Left ventricle myocardium inferior (tissue), 1 donor: ENCODE data around the gene BRIX1. TPM values are rescaled to one million over a fixed set of nuclear protein-coding genes. Genes with fewer than 3 reads are reported as not detected.
"Not testable (repeated sequence)": the region's sequence is repeated elsewhere in the genome, so short reads cannot be mapped to it uniquely, and the experiment has no call there.

Experiments used
- DNase-seq: peaks from one replicate; pipeline ENCODE4 v3.0.0-alpha.2; 2020
- H3K27ac ChIP-seq: fragments of 200-600 bp; replicated peaks from 2 replicates; pipeline ENCODE4 v1.8.0; 2021
- H3K27me3 ChIP-seq: fragments of 200-600 bp; 2 replicates; pipeline ENCODE4 v1.8.0; 2021; ENCODE audit warnings: low read depth
- H3K36me3 ChIP-seq: fragments of 200-600 bp; 2 replicates; pipeline ENCODE4 v1.8.0; 2021
- H3K4me1 ChIP-seq: fragments of 200-600 bp; 2 replicates; pipeline ENCODE4 v1.8.0; 2021
- H3K4me3 ChIP-seq: fragments of 200-600 bp; 2 replicates; pipeline ENCODE4 v1.8.0; 2021; ENCODE audit warnings: mild to moderate bottlenecking, moderate library complexity
- H3K9me3 ChIP-seq: fragments of 200-600 bp; replicated peaks from 2 replicates; pipeline ENCODE4 v1.8.0; 2021
- intact Hi-C: fragments of 100-400 bp; cut with micrococcal nuclease; formaldehyde crosslinking; loops from one replicate; pipeline ENCODE4 v1.11.0; 2022
- total RNA-seq: library from RNA; stranded (reverse); fragmentation: NEBNext Ultra II Directional; extraction: Animal tissue kit (Norgen Biotek cat#: 25700); gene quantifications from one replicate; pipeline ENCODE4 v1.2.1, GENCODE V29; 2021
- TF ChIP-seq, protein P1 (sequence below): fragments of 200-600 bp; IDR thresholded peaks from 2 replicates; pipeline ENCODE4 v1.8.0; 2021; ENCODE audit warnings: antibody characterized with exemption, mild to moderate bottlenecking, borderline replicate concordance
- donor health status: DM: no; HTN: yes; CAD: no; lungs with severe emphysema.

BRIX1 gene
- total RNA-seq, 1 donor from 2014 or later, result 10.5 TPM

DNA sequence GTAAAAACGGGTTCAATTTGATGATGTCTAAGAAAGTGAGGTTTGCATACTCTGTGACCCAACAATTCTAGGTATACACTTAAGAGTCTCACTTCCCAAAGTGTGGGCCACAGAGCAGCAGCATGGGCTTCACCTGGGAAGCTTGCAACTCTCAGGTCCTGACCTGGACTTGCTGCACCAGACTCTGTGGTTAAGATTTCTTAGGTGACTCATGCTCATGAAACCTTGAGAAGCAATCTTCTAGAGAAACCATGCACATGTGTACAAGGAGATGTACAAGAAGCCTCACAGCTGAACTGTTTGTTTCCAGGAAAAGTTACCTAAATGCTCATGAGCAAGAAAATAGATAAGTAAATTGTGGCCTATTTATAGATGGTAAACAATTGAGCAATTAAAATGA lies 43.8 kb downstream of the BRIX1 start:
- Histone ChIP-seq H3K4me3 (no peak overlapping the region), H3K4me1 (no peaks in the 10 kb centered on the region), H3K9me3 (no peaks in the 10 kb centered on the region), H3K36me3 (peaks cover 22% of the 10 kb centered on the region), H3K27ac (no peak overlapping the region), H3K27me3 (no peaks in the 10 kb centered on the region)
- DNase-seq, result no peak
- intact Hi-C loops, result no loop called here
- TF ChIP-seq, protein P1, sequence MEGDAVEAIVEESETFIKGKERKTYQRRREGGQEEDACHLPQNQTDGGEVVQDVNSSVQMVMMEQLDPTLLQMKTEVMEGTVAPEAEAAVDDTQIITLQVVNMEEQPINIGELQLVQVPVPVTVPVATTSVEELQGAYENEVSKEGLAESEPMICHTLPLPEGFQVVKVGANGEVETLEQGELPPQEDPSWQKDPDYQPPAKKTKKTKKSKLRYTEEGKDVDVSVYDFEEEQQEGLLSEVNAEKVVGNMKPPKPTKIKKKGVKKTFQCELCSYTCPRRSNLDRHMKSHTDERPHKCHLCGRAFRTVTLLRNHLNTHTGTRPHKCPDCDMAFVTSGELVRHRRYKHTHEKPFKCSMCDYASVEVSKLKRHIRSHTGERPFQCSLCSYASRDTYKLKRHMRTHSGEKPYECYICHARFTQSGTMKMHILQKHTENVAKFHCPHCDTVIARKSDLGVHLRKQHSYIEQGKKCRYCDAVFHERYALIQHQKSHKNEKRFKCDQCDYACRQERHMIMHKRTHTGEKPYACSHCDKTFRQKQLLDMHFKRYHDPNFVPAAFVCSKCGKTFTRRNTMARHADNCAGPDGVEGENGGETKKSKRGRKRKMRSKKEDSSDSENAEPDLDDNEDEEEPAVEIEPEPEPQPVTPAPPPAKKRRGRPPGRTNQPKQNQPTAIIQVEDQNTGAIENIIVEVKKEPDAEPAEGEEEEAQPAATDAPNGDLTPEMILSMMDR, result no peak

DNA sequence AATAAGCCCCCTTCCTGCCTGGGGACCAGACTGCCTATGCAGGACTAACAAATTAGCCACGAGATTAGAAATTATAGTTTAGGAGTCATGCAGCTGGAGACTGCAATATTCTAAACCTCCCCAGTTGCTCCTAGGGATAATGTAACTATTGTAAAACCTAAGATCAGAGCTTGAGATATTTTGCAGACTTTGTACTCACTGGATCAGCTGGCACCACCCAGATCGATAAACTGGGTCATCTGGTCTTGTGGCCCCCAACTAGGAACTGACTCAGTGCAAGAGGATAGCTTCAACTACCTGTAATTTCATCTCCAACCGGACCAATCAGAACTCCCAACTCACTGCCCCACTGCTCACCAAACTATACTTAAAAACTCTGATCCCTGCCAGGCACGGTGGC lies 52.0 kb downstream of the BRIX1 start:
- Histone ChIP-seq H3K4me3 (no peak overlapping the region), H3K36me3 (no peaks in the 10 kb centered on the region), H3K4me1 (no peaks in the 10 kb centered on the region), H3K9me3 (peaks cover 6% of the 10 kb centered on the region), H3K27me3 (no peaks in the 10 kb centered on the region), H3K27ac (no peak overlapping the region)
- intact Hi-C loops, result no loop called here
- TF ChIP-seq, protein P1, result no peak
- DNase-seq, result no peak

DNA sequence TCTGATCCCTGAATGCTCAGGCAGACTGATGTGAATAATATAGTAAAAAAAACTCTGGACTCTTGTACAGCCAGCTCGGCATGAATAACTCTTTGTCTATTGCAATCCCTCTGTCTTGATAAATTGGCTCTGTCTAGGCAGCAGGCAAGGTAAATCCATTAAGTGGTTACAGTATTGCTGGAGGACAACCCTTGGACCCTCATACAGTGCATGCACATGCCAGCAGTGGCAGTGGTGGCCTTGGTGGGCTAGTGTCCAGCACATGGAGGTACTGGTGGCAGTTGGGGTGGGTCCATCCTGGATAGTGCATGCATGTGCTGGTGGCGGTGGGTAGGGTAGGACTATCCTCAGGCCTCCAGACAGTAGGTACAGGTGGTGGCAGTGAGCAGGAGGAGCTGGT lies 52.7 kb downstream of the BRIX1 start:
- DNase-seq, result no peak
- Histone ChIP-seq H3K36me3 (no peaks in the 10 kb centered on the region), H3K9me3 (peaks cover 6% of the 10 kb centered on the region), H3K4me3 (no peak overlapping the region), H3K27me3 (no peaks in the 10 kb centered on the region), H3K4me1 (no peaks in the 10 kb centered on the region), H3K27ac (no peak overlapping the region)
- TF ChIP-seq, protein P1, result no peak
- intact Hi-C loops, result no loop called here

DNA sequence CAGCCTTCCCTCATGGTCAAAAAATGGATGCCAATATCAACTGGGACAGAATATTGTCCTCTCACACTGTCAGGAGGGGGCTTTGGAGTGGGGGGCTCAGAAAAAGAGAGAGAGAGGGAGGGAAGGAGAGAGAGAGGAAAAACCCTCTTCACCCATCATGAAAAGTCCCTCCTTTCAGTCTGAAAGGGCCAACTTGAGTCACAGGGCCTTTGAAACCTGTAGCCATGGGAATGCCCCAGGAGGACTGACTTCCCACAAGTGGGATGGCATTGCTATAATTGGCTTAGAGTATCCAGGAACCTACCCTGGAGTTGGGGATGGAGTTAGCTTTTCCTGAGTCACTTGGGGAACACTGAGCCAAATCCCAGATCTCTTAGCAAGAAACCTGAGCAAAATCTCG lies 55.0 kb downstream of the BRIX1 start:
- DNase-seq, result no peak
- no peaks in the 10 kb centered on the region for H3K27me3 ChIP-seq
- no peak overlapping the region for H3K27ac ChIP-seq
- TF ChIP-seq, protein P1, result no peak
- no peaks in the 10 kb centered on the region for H3K4me1 ChIP-seq
- no peaks in the 10 kb centered on the region for H3K36me3 ChIP-seq
- H3K4me3 ChIP-seq, result no peak overlapping the region
- H3K9me3 ChIP-seq, result peaks cover 6% of the 10 kb centered on the region
- intact Hi-C loops, result no loop called here

DNA sequence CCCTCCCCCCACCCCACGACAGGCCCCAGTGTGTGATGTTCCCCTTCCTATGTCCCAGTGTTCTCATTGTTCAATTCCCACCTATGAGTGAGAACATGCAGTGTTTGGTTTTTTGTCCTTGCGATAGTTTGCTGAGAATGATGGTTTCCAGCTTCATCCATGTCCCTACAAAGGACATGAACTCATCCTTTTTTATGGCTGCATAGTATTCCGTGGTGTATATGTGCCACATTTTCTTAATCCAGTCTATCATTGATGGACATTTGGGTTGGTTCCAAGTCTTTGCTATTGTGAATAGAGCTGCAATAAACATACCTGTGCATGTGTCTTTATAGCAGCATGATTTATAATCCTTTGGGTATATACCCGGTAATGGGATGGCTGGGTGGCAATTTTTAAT lies 56.1 kb downstream of the BRIX1 start:
- DNase-seq, H3K4me1 ChIP-seq, H3K9me3 ChIP-seq, intact Hi-C loops, H3K27ac ChIP-seq, H3K27me3 ChIP-seq, H3K4me3 ChIP-seq, H3K36me3 ChIP-seq: not testable (repeated sequence)

Other genes starting within 250 kb of the BRIX1 start
- not detected for gene TTC23L, start 76.5 kb upstream of the BRIX1 start, total RNA-seq
- 28.2 TPM for gene RAD1, start 207 bp upstream of the BRIX1 start, total RNA-seq
- 55.5 TPM for gene DNAJC21, start 13.8 kb downstream of the BRIX1 start, total RNA-seq
- not detected for gene AGXT2, start 132.2 kb downstream of the BRIX1 start, total RNA-seq